Gastroesophageal sphincter (tissue), 4 donors: Measurements from ENCODE around the gene SLC8A1. TPM values are rescaled to one million over a fixed set of nuclear protein-coding genes. Genes with fewer than 3 reads are reported as not detected.

ENCODE experiments used
- ATAC-seq: fragments of 150-250 bp; one replicate; pipeline ENCODE4 v1.9.1; 2016; ENCODE audit warnings: mild to moderate bottlenecking, moderate library complexity
- H3K27ac ChIP-seq, 4 donors: fragments of 200-600 bp; sonication (generic) in 3 of 4; 1 replicate in 3 of 4; 2 replicates in 1 of 4; pipeline ENCODE4 v1.5.1; 2016 to 2019
- H3K27me3 ChIP-seq: fragments of 200-600 bp; sonication (generic); one replicate; pipeline ENCODE4 v1.5.1; 2019
- H3K36me3 ChIP-seq, 2 donors: fragments of 200-600 bp; sonication (generic); one replicate each; pipeline ENCODE4 v1.5.1; 2019; ENCODE audit warnings: control low read depth in 1 of 2
- H3K4me1 ChIP-seq, 3 donors: fragments of 200-600 bp; sonication (generic); 1 replicate in 2 of 3; 2 replicates in 1 of 3; pipeline ENCODE4 v1.5.1; 2016 to 2019; ENCODE audit warnings: control low read depth in 2 of 3
- H3K4me3 ChIP-seq, 2 donors: fragments of 200-600 bp; sonication (generic); one replicate each; pipeline ENCODE4 v1.5.1; 2019; ENCODE audit warnings: mild to moderate bottlenecking in 1 of 2, moderate library complexity in 1 of 2
- H3K9me3 ChIP-seq, 3 donors: fragments of 200-600 bp; sonication (generic); one replicate each; pipeline ENCODE4 v1.5.1; 2017 to 2019; ENCODE audit warnings: control low read depth in 2 of 3
- CTCF ChIP-seq, 4 experiments: fragments of 200-600 bp in 2 of 4; fragments of 450-650 bp in 2 of 4; sonication (generic) in 1 of 4; IDR thresholded peaks; one replicate each; pipeline ENCODE4 v1.5.1; 2017 to 2019; ENCODE audit warnings: antibody characterized with exemption in 4 of 4, mild to moderate bottlenecking in 2 of 4, moderate library complexity in 2 of 4
- EP300 ChIP-seq: sonication (generic); formaldehyde crosslinking; IDR thresholded peaks from one replicate; pipeline ENCODE4 v1.6.1; 2017; ENCODE audit warnings: antibody characterized with exemption, mild to moderate bottlenecking
- POLR2A ChIP-seq, 2 donors: fragments of 450-650 bp; IDR thresholded peaks; one replicate each; pipeline ENCODE4 v1.6.1; 2017; ENCODE audit warnings: antibody characterized with exemption in 2 of 2, mild to moderate bottlenecking in 2 of 2, moderate library complexity in 1 of 2
- POLR2AphosphoS5 ChIP-seq: sonication (generic); formaldehyde crosslinking; IDR thresholded peaks from one replicate; pipeline ENCODE4 v1.6.1; 2017; ENCODE audit warnings: antibody characterized with exemption
- WGBS, 2 donors: methylation state at CpG; one replicate each; pipeline ENCODE4 v1.1.5; 2018; ENCODE audit warnings: low coverage in 1 of 2; 5-methylcytosine and 5-hydroxymethylcytosine counted together
- total RNA-seq, 4 donors: library from RNA; depleted of rRNA; stranded (reverse); fragments of >200 nt; gene quantifications; one replicate each; pipeline ENCODE4 v1.1.0, GENCODE V29; 2016

The SLC8A1 gene
- total RNA-seq, 4 donors from 2014 or later, result 76.3 to 168 (median 146) TPM

DNA sequence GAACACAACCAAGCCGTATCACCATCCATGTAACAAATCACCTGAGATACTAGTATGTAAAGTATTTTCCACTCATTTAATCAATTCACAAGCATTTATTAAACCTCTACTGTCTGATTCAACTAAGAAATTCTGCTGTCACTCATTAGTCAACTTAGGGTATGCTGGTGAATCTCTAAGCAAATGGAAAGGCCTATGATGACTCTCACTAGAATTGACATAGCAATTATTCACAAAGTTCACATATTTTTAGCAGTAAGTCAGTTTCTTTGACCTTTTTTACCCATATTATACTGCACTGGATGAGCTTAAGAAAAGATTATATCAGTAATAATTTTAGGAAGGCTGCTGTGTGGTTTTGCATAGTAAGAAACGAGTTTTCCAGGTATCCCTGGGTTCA, 130.1 kb downstream of the SLC8A1 start:
- Histone ChIP-seq H3K27ac (no peak overlapping the region), H3K4me1 (peaks cover 0 to 42% (median 7%) of the 10 kb centered on the region in 3 donors), H3K4me3 (no peak overlapping the region), H3K36me3 (no peaks in the 10 kb centered on the region), H3K9me3 (no peaks in the 10 kb centered on the region), H3K27me3 (no peaks in the 10 kb centered on the region)
- TF ChIP-seq POLR2AphosphoS5 (no peak), EP300 (no peak), CTCF (IDR thresholded peaks at IDR 0.05) (no peak), POLR2A (IDR thresholded peaks at IDR 0.05) (no peak)
- 92 to 100% methylated on average over 2 of the region's 2 CpGs for WGBS, 2 donors
- no peak for ATAC-seq

- peaks cover 0 to 49% (median 9%) of the 10 kb centered on the region in 3 donors for H3K4me1 ChIP-seq
- H3K36me3 ChIP-seq, result no peaks in the 10 kb centered on the region
- no peak for ATAC-seq
- WGBS, 2 donors, result 69 to 90% methylated on average over 6 to 7 of the region's 7 CpGs
- H3K4me3 ChIP-seq, result no peak overlapping the region
- no peak for TF ChIP-seq CTCF (IDR thresholded peaks at IDR 0.05)
- no peaks in the 10 kb centered on the region for H3K9me3 ChIP-seq
- no peaks in the 10 kb centered on the region for H3K27me3 ChIP-seq
- H3K27ac ChIP-seq, result no peak overlapping the region
Measured at GRCh38 chr2:40321016-40321623, 130.8 kb downstream of the SLC8A1 start.

DNA sequence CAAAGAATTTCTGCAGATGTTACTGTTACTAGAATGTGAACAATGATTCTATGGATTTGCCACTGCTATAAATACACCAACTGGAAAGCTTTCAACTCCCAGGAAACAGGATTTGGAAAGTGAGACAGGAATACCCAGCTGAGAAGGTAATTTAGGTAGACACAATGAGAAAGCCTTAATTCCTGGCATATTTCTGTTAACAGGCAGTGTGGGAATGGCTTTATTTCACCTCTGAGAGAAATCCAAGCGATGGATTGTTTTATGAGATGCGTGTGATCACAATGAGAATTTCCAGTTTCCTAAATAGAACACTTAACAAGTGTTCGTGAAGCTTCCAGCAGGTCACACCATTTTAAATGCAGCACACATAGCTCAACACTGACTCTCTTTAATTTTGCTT, 133.0 kb downstream of the SLC8A1 start:
- Histone ChIP-seq H3K27me3 (no peaks in the 10 kb centered on the region), H3K27ac (peak overlapping the region in 1 of 4 donors; percentile 26), H3K4me3 (no peak overlapping the region), H3K9me3 (peaks cover 0 to 5% (median 0%) of the 10 kb centered on the region in 3 donors), H3K36me3 (no peaks in the 10 kb centered on the region), H3K4me1 (peaks cover 0 to 44% (median 6%) of the 10 kb centered on the region in 3 donors)
- 63 to 71% methylated on average over 3 of the region's 3 CpGs for WGBS, 2 donors
- ATAC-seq, result no peak
- TF ChIP-seq POLR2A (IDR thresholded peaks at IDR 0.05), result no peak
- TF ChIP-seq CTCF (IDR thresholded peaks at IDR 0.05), result no peak
- TF ChIP-seq POLR2AphosphoS5, result no peak
- no peak for TF ChIP-seq EP300

GRCh38 chr2:40317761-40318160, 134.1 kb downstream of the SLC8A1 start:
- H3K27me3 ChIP-seq, result no peaks in the 10 kb centered on the region
- H3K4me3 ChIP-seq, result no peak overlapping the region
- TF ChIP-seq POLR2A (IDR thresholded peaks at IDR 0.05), result no peak
- TF ChIP-seq EP300, result no peak
- no peak for TF ChIP-seq CTCF (IDR thresholded peaks at IDR 0.05)
- no peak for TF ChIP-seq POLR2AphosphoS5
- ATAC-seq, result no peak
- WGBS, 2 donors, result 15 to 27% methylated on average over 2 of the region's 2 CpGs
- peak overlapping the region in 3 of 4 donors; percentile 23 to 39 (median 26) for H3K27ac ChIP-seq
- H3K4me1 ChIP-seq, result peaks cover 0 to 37% (median 6%) of the 10 kb centered on the region in 3 donors
- no peaks in the 10 kb centered on the region for H3K36me3 ChIP-seq
- peaks cover 0 to 5% (median 0%) of the 10 kb centered on the region in 3 donors for H3K9me3 ChIP-seq

DNA sequence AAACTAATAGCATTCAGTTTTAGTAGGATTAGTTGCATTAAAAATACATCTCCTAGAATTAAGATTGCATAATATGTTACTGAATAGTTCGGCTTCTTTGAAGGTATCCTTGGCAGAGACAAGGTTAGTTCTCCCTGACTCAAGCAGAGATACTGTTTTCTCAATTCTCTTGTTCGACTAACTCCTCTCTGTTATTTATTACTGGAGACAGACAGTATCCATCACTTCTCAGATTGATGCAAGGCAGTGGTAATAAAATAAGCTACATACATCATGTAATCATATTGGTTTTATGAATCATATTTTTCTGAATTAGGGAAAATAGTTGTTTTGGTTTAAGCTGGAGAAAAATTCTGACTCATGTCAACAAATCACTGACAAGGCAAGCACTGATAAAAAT, 134.8 kb downstream of the SLC8A1 start:
- no peak overlapping the region for H3K4me3 ChIP-seq
- H3K27me3 ChIP-seq, result no peaks in the 10 kb centered on the region
- TF ChIP-seq POLR2A (IDR thresholded peaks at IDR 0.05) (no peak), CTCF (IDR thresholded peaks at IDR 0.05) (no peak), POLR2AphosphoS5 (no peak), EP300 (no peak)
- no peaks in the 10 kb centered on the region for H3K36me3 ChIP-seq
- H3K9me3 ChIP-seq, result peaks cover 0 to 5% (median 0%) of the 10 kb centered on the region in 3 donors
- WGBS, 2 donors, result 24 to 39% methylated on average over 2 of the region's 2 CpGs
- H3K4me1 ChIP-seq, result peaks cover 0 to 37% (median 6%) of the 10 kb centered on the region in 3 donors
- ATAC-seq, result no peak
- H3K27ac ChIP-seq, result peak overlapping the region; percentile 9 to 39 (median 22)
